ENCODE measurements around the gene MEGF11. TPM values are rescaled to one million over a fixed set of nuclear protein-coding genes. Genes with fewer than 3 reads are reported as not detected.

MEGF11 gene
- total RNA-seq, 1 donor from 2014 or later: 0.06 TPM

- Histone ChIP-seq H3F3A (ENCODE audit: low read depth) (no peaks in the 10 kb centered on the region), H3K27me3 (no peaks in the 10 kb centered on the region), H3K4me3 (no peak overlapping the region), H4K20me1 (ENCODE audit: low read depth) (no peaks in the 10 kb centered on the region), H3K36me3 (no peaks in the 10 kb centered on the region), H2AFZ (replicated peaks) (no peak overlapping the region), H3K4me2 (no peak overlapping the region), H3K9ac (no peak overlapping the region), H3K79me2 (ENCODE audit: low read depth) (no peaks in the 10 kb centered on the region), H3K4me1 (no peaks in the 10 kb centered on the region), H3K27ac (no peak overlapping the region), H3K9me3 (ENCODE audit: low read depth) (no peaks in the 10 kb centered on the region)
- H3K36me3 Mint-ChIP-seq: no peaks in the 10 kb centered on the region
- peaks cover 5% of the 10 kb centered on the region for H3K4me1 Mint-ChIP-seq
- peaks cover 2% of the 10 kb centered on the region for H3K27me3 Mint-ChIP-seq (ENCODE audit: insufficient read depth, low read depth)
- H3K9me3 Mint-ChIP-seq: no peaks in the 10 kb centered on the region
- H3K4me3 Mint-ChIP-seq: no peak overlapping the region
- DNase-seq (ENCODE audit: low spot score): no peak
- no peak for TF ChIP-seq EZH2 (IDR thresholded peaks at IDR 0.05)
- TF ChIP-seq CTCF (IDR thresholded peaks at IDR 0.05): no peak
- no peak for TF ChIP-seq EZH2phosphoT487 (IDR thresholded peaks at IDR 0.05)
- no peak overlapping the region for H3K27ac Mint-ChIP-seq
Measured at GRCh38 chr15:65926459-65926858, 327.1 kb downstream of the MEGF11 start.

DNA sequence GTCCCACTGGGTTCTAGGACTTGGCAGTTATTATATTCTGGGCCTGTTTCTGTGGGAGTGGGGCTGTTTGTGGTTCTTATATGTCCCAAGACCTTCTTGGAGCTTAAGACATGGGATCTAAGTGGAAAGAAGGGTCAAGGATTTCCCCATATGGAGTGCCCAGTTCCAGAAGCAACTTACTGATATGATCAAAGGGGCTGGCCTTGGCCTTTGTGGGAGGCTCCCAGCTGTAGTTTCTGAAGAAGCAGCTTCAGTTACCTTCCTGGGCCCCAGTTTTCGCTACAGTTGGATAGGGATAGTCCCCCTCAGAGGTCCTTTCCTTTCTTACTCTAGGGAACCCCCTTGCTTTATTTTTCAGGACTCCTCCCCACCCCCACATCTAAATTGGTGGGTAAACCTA lies 328.2 kb downstream of the MEGF11 start:
- H3K36me3 Mint-ChIP-seq: no peaks in the 10 kb centered on the region
- Histone ChIP-seq H3K27ac (no peak overlapping the region), H3K9ac (no peak overlapping the region), H3K4me3 (no peak overlapping the region), H3K79me2 (ENCODE audit: low read depth) (no peaks in the 10 kb centered on the region), H3K4me1 (no peaks in the 10 kb centered on the region), H3K4me2 (no peak overlapping the region), H3F3A (ENCODE audit: low read depth) (no peaks in the 10 kb centered on the region), H3K27me3 (no peaks in the 10 kb centered on the region), H4K20me1 (ENCODE audit: low read depth) (no peaks in the 10 kb centered on the region), H3K36me3 (no peaks in the 10 kb centered on the region), H3K9me3 (ENCODE audit: low read depth) (no peaks in the 10 kb centered on the region), H2AFZ (replicated peaks) (no peak overlapping the region)
- no peak for DNase-seq (ENCODE audit: low spot score)
- TF ChIP-seq EZH2phosphoT487 (IDR thresholded peaks at IDR 0.05) (no peak), CTCF (IDR thresholded peaks at IDR 0.05) (no peak), EZH2 (IDR thresholded peaks at IDR 0.05) (no peak)
- no peak overlapping the region for H3K4me3 Mint-ChIP-seq
- H3K27ac Mint-ChIP-seq: no peak overlapping the region
- H3K27me3 Mint-ChIP-seq (ENCODE audit: insufficient read depth, low read depth): peaks cover 2% of the 10 kb centered on the region
- no peaks in the 10 kb centered on the region for H3K9me3 Mint-ChIP-seq
- H3K4me1 Mint-ChIP-seq: peaks cover 5% of the 10 kb centered on the region

GRCh38 chr15:65924004-65924403 lies 329.5 kb downstream of the MEGF11 start:
- no peak for DNase-seq (ENCODE audit: low spot score)
- no peaks in the 10 kb centered on the region for H3K4me1 ChIP-seq
- Mint-ChIP-seq H3K27me3 (ENCODE audit: insufficient read depth, low read depth) (peaks cover 2% of the 10 kb centered on the region), H3K9me3 (no peaks in the 10 kb centered on the region), H3K36me3 (no peaks in the 10 kb centered on the region), H3K4me1 (peaks cover 5% of the 10 kb centered on the region), H3K4me3 (no peak overlapping the region), H3K27ac (no peak overlapping the region)
- no peaks in the 10 kb centered on the region for H3K79me2 ChIP-seq (ENCODE audit: low read depth)
- H3K9me3 ChIP-seq (ENCODE audit: low read depth): no peaks in the 10 kb centered on the region
- no peaks in the 10 kb centered on the region for H3K36me3 ChIP-seq
- H3K27ac ChIP-seq: no peak overlapping the region
- no peak overlapping the region for H3K4me2 ChIP-seq
- no peaks in the 10 kb centered on the region for H3K27me3 ChIP-seq
- no peak for TF ChIP-seq EZH2 (IDR thresholded peaks at IDR 0.05)
- H4K20me1 ChIP-seq (ENCODE audit: low read depth): no peaks in the 10 kb centered on the region
- H3K9ac ChIP-seq: no peak overlapping the region
- no peak overlapping the region for H2AFZ ChIP-seq (replicated peaks)
- no peak overlapping the region for H3K4me3 ChIP-seq
- no peaks in the 10 kb centered on the region for H3F3A ChIP-seq (ENCODE audit: low read depth)

- H3K27ac Mint-ChIP-seq: no peak overlapping the region
- Histone ChIP-seq H4K20me1 (ENCODE audit: low read depth) (no peaks in the 10 kb centered on the region), H3K4me3 (no peak overlapping the region), H3K27ac (no peak overlapping the region), H2AFZ (replicated peaks) (no peak overlapping the region), H3K9ac (no peak overlapping the region), H3K36me3 (no peaks in the 10 kb centered on the region), H3K4me1 (no peaks in the 10 kb centered on the region), H3K9me3 (ENCODE audit: low read depth) (no peaks in the 10 kb centered on the region), H3K4me2 (no peak overlapping the region), H3K79me2 (ENCODE audit: low read depth) (no peaks in the 10 kb centered on the region), H3F3A (ENCODE audit: low read depth) (no peaks in the 10 kb centered on the region), H3K27me3 (no peaks in the 10 kb centered on the region)
- no peaks in the 10 kb centered on the region for H3K9me3 Mint-ChIP-seq
- TF ChIP-seq EZH2phosphoT487 (IDR thresholded peaks at IDR 0.05) (no peak), CTCF (IDR thresholded peaks at IDR 0.05) (no peak), EZH2 (IDR thresholded peaks at IDR 0.05) (no peak)
- DNase-seq (ENCODE audit: low spot score): no peak
- H3K4me3 Mint-ChIP-seq: no peak overlapping the region
- H3K4me1 Mint-ChIP-seq: peaks cover 5% of the 10 kb centered on the region
- peaks cover 5% of the 10 kb centered on the region for H3K27me3 Mint-ChIP-seq (ENCODE audit: insufficient read depth, low read depth)
- no peaks in the 10 kb centered on the region for H3K36me3 Mint-ChIP-seq
Measured at GRCh38 chr15:65923264-65923663, 330.3 kb downstream of the MEGF11 start.

All from neural progenitor cell (in vitro differentiated cells).